HG03342 (cell line): ENCODE results near the gene ZNF562.

Source experiments
- ATAC-seq: cut with Tn5 transposase; IDR thresholded peaks from one replicate; pipeline ENCODE4 v1.9.1; 2021; ENCODE audit warnings: mild to moderate bottlenecking, moderate library complexity; ENCODE audit not compliant: unreplicated experiment

ZNF562 gene

GRCh38 chr19:9645472-9645871 is 29.4 kb downstream of the ZNF562 start:
- ATAC-seq: no peak

GRCh38 chr19:9644472-9644871 is 30.4 kb downstream of the ZNF562 start:
- no peak for ATAC-seq

GRCh38 chr19:9641810-9642209 is 33.1 kb downstream of the ZNF562 start:
- ATAC-seq: no peak

GRCh38 chr19:9640956-9641355 is 33.9 kb downstream of the ZNF562 start:
- ATAC-seq: no peak

GRCh38 chr19:9636018-9636417 is 38.9 kb downstream of the ZNF562 start:
- ATAC-seq: no peak

GRCh38 chr19:9627856-9628255 is 47.0 kb downstream of the ZNF562 start:
- ATAC-seq: no peak

GRCh38 chr19:9622531-9622930 is 52.4 kb downstream of the ZNF562 start:
- ATAC-seq: no peak

GRCh38 chr19:9621156-9622037 is 53.5 kb downstream of the ZNF562 start, which contains the start of gene ZNF561:
TSS of gene ZNF561 (minus strand) at chr19:9621232. CDS start at chr19:9619456, 1,776 bp downstream.
- ATAC-seq: peak; percentile 71

- ATAC-seq: no peak
Measured at GRCh38 chr19:9620842-9621155, 54.1 kb downstream of the ZNF562 start.

- no peak for ATAC-seq
Measured at GRCh38 chr19:9615844-9616243, 59.1 kb downstream of the ZNF562 start.

GRCh38 chr19:9610484-9611113 is 64.3 kb downstream of the ZNF562 start:
- no peak for ATAC-seq

- no peak for ATAC-seq
Measured at GRCh38 chr19:9608912-9609311, 66.0 kb downstream of the ZNF562 start.

- no peak for ATAC-seq
Measured at GRCh38 chr19:9597027-9597426, 77.9 kb downstream of the ZNF562 start.
